GM23248 (cell line): Measurements from ENCODE around the gene CCDC28A. TPM values are rescaled to one million over a fixed set of nuclear protein-coding genes. Genes with fewer than 3 reads are reported as not detected.

Experiments used
- DNase-seq: peaks from one replicate; pipeline ENCODE4 v3.0.0-alpha.2; 2015
- H2AFZ ChIP-seq: fragments of 200-600 bp; sonication (generic); 2 replicates; pipeline ENCODE4 v1.6.1; 2016; ENCODE audit warnings: antibody characterized with exemption
- H3F3A ChIP-seq: fragments of 200-600 bp; sonication (generic); 2 replicates; pipeline ENCODE4 v1.6.1; 2016; ENCODE audit warnings: mild to moderate bottlenecking, antibody characterized with exemption, mixed run types; ENCODE audit not compliant: insufficient read depth
- H3K27ac ChIP-seq: fragments of 200-600 bp; sonication (generic); 2 replicates; pipeline ENCODE4 v1.5.1; 2016; ENCODE audit warnings: mild to moderate bottlenecking
- H3K27me3 ChIP-seq: fragments of 200-600 bp; sonication (generic); replicated peaks from 2 replicates; pipeline ENCODE4 v1.6.1; 2016; ENCODE audit warnings: mild to moderate bottlenecking; ENCODE audit not compliant: insufficient read depth
- H3K36me3 ChIP-seq: fragments of 200-600 bp; sonication (generic); 2 replicates; pipeline ENCODE4 v1.6.1; 2016; ENCODE audit warnings: low read depth, mild to moderate bottlenecking
- H3K4me1 ChIP-seq: fragments of 200-600 bp; sonication (generic); 2 replicates; pipeline ENCODE4 v1.6.1; 2016; ENCODE audit warnings: mild to moderate bottlenecking; ENCODE audit not compliant: insufficient read depth
- H3K4me2 ChIP-seq: fragments of 200-600 bp; sonication (generic); one replicate; pipeline ENCODE4 v1.6.1; 2016; ENCODE audit warnings: mild to moderate bottlenecking; ENCODE audit not compliant: unreplicated experiment
- H3K4me3 ChIP-seq: fragments of 200-600 bp; sonication (generic); 2 replicates; pipeline ENCODE4 v1.5.1; 2016; ENCODE audit warnings: mild to moderate bottlenecking
- H3K79me2 ChIP-seq: fragments of 200-600 bp; sonication (generic); 2 replicates; pipeline ENCODE4 v1.6.1; 2016; ENCODE audit warnings: mild to moderate bottlenecking; ENCODE audit not compliant: insufficient read depth
- H3K9ac ChIP-seq: fragments of 200-600 bp; sonication (generic); 2 replicates; pipeline ENCODE4 v1.6.1; 2016; ENCODE audit warnings: mild to moderate bottlenecking
- H3K9me2 ChIP-seq: fragments of 200-600 bp; sonication (generic); 2 replicates; pipeline ENCODE4 v1.6.1; 2016; ENCODE audit warnings: mixed run types, mild to moderate bottlenecking, moderate library complexity; ENCODE audit not compliant: insufficient read depth
- H3K9me3 ChIP-seq: fragments of 200-600 bp; sonication (generic); one replicate; pipeline ENCODE4 v1.6.1; 2017; ENCODE audit warnings: low read depth
- H4K20me1 ChIP-seq: fragments of 200-600 bp; sonication (generic); 2 replicates; pipeline ENCODE4 v1.6.0; 2016; ENCODE audit not compliant: insufficient read depth
- EZH2 ChIP-seq: fragments of 200-600 bp; sonication (generic); IDR thresholded peaks from 2 replicates; pipeline ENCODE4 v1.6.1; 2018; ENCODE audit warnings: antibody characterized with exemption, mild to moderate bottlenecking; ENCODE audit not compliant: insufficient read depth, poor library complexity, severe bottlenecking
- EZH2phosphoT487 ChIP-seq: fragments of 200-600 bp; sonication (generic); IDR thresholded peaks from 2 replicates; pipeline ENCODE4 v1.6.1; 2018; ENCODE audit warnings: antibody characterized with exemption, moderate library complexity, mild to moderate bottlenecking, low read depth; ENCODE audit not compliant: insufficient read depth
- WGBS, 2 experiments: methylation state at CpG; one replicate each; pipeline ENCODE4 v1.1.6; 2015 to 2017; ENCODE audit warnings: low lambda C conversion rate in 2 of 2, low coverage in 1 of 2; ENCODE audit errors: missing lambda C conversion rate in 2 of 2; 5-methylcytosine and 5-hydroxymethylcytosine counted together
- in situ Hi-C: fragments of 300-500 bp; cut with MboI; formaldehyde crosslinking; loops from 2 replicates; pipeline ENCODE4 v1.15.0; 2020
- polyA plus RNA-seq: library from polyadenylated mRNA; unstranded; fragments of >200 nt; fragmentation: Nextera tagmentation; extraction: Ambion mirVana; gene quantifications from 2 replicates; pipeline ENCODE4 v1.2.1, GENCODE V29; 2016
- total RNA-seq: library from RNA; depleted of rRNA; stranded (reverse); fragments of >200 nt; shearing (Covaris generic); gene quantifications from 2 replicates; pipeline ENCODE4 v1.2.3, GENCODE V29; 2014; rRNA removed

CCDC28A gene
- total RNA-seq (10.4 and 18.2 TPM in 2 replicates), polyA plus RNA-seq (14.6 and 15.9 TPM in 2 replicates)

GRCh38 chr6:138773177-138774091 lies at the start of gene CCDC28A:
Gene CCDC28A, plus strand, starts transcription at chr6:138773769. Its CDS starts 2,352 bp downstream, at chr6:138776121.
- WGBS, 2 experiments = 1% methylated on average over 46 to 47 of the region's 47 CpGs
- Histone ChIP-seq H3K4me3 (peak within 1 kb of the TSS; percentile 87), H3K9ac (peak within 1 kb of the TSS; percentile 89), H3K36me3 (peaks cover 13% of the 10 kb centered on the region), H3F3A (no peaks in the 10 kb centered on the region), H4K20me1 (no peaks in the 10 kb centered on the region), H3K27ac (peak within 1 kb of the TSS; percentile 78), H3K79me2 (peaks cover 22% of the 10 kb centered on the region), H2AFZ (peak within 1 kb of the TSS; percentile 99), H3K27me3 (no peaks in the 10 kb centered on the region), H3K4me1 (peaks cover 16% of the 10 kb centered on the region; the same call in 1 of the 2 replicates), H3K4me2 (peak within 1 kb of the TSS; percentile 99), H3K9me2 (no peaks in the 10 kb centered on the region), H3K9me3 (no peaks in the 10 kb centered on the region)
- peak; percentile 99 for DNase-seq
- TF ChIP-seq EZH2phosphoT487 (no peak), EZH2 (no peak)
- in situ Hi-C loops = loop anchor here (25.0 kb wide), 1 partner anchor 336 kb away; no protein-coding TSS in a partner anchor

GRCh38 chr6:138724015-138724414 lies 49.6 kb upstream of the CCDC28A start:
- Histone ChIP-seq H3K27me3 (no peaks in the 10 kb centered on the region), H3K9me2 (no peaks in the 10 kb centered on the region), H3K4me2 (no peak overlapping the region), H3K9me3 (no peaks in the 10 kb centered on the region), H3F3A (0 out of 2 replicates have a peak, but pooled peaks cover 8% of the 10 kb centered on the region), H2AFZ (no peak overlapping the region), H3K9ac (no peak overlapping the region), H3K36me3 (no peaks in the 10 kb centered on the region), H3K4me1 (no peaks in the 10 kb centered on the region), H4K20me1 (no peaks in the 10 kb centered on the region), H3K79me2 (no peaks in the 10 kb centered on the region), H3K27ac (no peak overlapping the region), H3K4me3 (no peak overlapping the region)
- WGBS, 2 experiments = 56 to 67% methylated on average over 3 of the region's 3 CpGs
- in situ Hi-C loops = no loop called here
- TF ChIP-seq EZH2phosphoT487 (no peak), EZH2 (no peak)
- DNase-seq = no peak

DNA sequence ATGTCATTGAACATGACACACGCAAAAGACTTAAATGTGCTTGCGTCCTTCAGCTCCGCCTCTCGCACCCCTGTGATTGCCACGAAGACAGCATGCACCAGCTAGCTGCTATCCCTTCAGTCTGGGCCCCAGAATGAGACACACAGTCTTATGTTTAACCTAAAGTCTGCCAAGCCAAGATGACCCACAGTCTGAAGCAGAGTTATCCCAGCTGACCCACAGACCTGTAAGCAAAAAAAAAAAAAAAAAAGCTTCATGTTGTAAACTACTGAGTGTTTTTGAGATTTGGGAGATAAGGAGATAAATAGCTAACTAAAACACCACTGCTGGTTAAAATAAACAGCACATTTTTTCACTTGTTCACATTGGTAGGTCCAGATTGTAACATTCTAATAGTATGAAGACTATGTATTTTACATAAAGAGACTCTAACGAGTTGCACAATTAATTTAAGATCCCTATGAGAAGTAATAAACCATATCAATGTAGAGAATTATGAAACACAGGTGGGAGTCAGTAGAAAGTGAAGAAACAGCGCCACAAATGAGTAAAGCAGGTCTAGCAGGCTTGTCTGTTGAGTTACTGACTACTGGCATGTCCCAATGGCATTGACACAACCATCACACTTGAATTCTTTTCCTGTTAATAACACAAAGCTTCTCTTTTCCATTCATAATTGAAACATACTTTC lies 47.4 kb upstream of the CCDC28A start:
- Histone ChIP-seq H3K4me2 (no peak overlapping the region), H3K4me1 (no peaks in the 10 kb centered on the region), H3K4me3 (no peak overlapping the region), H4K20me1 (no peaks in the 10 kb centered on the region), H3K9me3 (no peaks in the 10 kb centered on the region), H3K36me3 (no peaks in the 10 kb centered on the region), H3K27ac (no peak overlapping the region), H3K9me2 (no peaks in the 10 kb centered on the region), H3K27me3 (no peaks in the 10 kb centered on the region), H3K79me2 (no peaks in the 10 kb centered on the region), H3K9ac (no peak overlapping the region), H2AFZ (no peak overlapping the region), H3F3A (0 out of 2 replicates have a peak, but pooled peaks cover 8% of the 10 kb centered on the region)
- TF ChIP-seq EZH2 (no peak), EZH2phosphoT487 (no peak)
- DNase-seq = no peak
- in situ Hi-C loops = no loop called here
- WGBS, 2 experiments = 82 to 84% methylated on average over 7 of the region's 7 CpGs

- no peak overlapping the region for H3K4me2 ChIP-seq
- WGBS, 2 experiments = 78 to 80% methylated on average over 3 of the region's 3 CpGs
- in situ Hi-C loops = no loop called here
These were observed 46.8 kb upstream of the CCDC28A start for GRCh38 chr6:138726757-138727097.

More at GRCh38 chr6:138726757-138727097, 46.8 kb upstream of the CCDC28A start:
- DNase-seq = no peak
- Histone ChIP-seq H3K27ac (no peak overlapping the region), H3K36me3 (no peaks in the 10 kb centered on the region), H3K9ac (no peak overlapping the region), H3K9me3 (no peaks in the 10 kb centered on the region), H3K4me1 (no peaks in the 10 kb centered on the region), H4K20me1 (no peaks in the 10 kb centered on the region), H3F3A (0 out of 2 replicates have a peak, but pooled peaks cover 8% of the 10 kb centered on the region), H3K4me3 (no peak overlapping the region), H2AFZ (no peak overlapping the region), H3K79me2 (no peaks in the 10 kb centered on the region), H3K27me3 (no peaks in the 10 kb centered on the region), H3K9me2 (no peaks in the 10 kb centered on the region)
- no peak for TF ChIP-seq EZH2phosphoT487
- no peak for TF ChIP-seq EZH2
